Fibroblast of lung (primary cell): ENCODE results near the gene RGS12.

ENCODE experiments used
- EZH2 ChIP-seq: IDR thresholded peaks from 2 replicates; pipeline ENCODE4 v1.5.1; 2012; ENCODE audit warnings: low read length, control low read depth, mild to moderate bottlenecking; ENCODE audit errors: missing control alignments
- TF ChIP-seq, protein P1 (sequence below), 2 donors: IDR thresholded peaks in 1 of 2; conservative IDR thresholded peaks in 1 of 2; 1 replicate in 1 of 2; 2 replicates in 1 of 2; pipeline ENCODE4 v1.5.1; 2011 to 2012; ENCODE audit warnings: low read length in 2 of 2, control low read depth in 1 of 2, inconsistent platforms in 1 of 2, low read depth in 1 of 2, mild to moderate bottlenecking in 1 of 2

DNA sequence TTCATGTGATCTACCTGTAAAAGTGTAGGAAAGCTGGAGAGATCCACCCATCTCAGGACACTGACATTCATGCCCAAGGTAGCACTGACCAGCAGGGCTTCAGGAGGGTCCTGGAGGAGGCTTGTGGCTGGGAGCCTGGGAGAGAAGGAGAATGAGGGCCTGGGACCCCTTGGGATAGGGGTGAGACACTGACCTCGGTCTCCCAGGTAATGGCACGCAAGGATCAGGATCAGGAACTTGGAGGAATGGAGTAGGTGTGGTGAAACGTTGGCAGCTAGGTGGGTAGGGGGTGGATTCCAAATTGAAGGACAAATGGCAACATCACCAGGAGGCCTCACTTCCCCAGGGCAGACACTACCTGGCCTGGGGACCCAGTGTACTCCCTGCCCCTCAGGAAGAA, 12.4 kb upstream of the RGS12 start:
- TF ChIP-seq, protein P1, sequence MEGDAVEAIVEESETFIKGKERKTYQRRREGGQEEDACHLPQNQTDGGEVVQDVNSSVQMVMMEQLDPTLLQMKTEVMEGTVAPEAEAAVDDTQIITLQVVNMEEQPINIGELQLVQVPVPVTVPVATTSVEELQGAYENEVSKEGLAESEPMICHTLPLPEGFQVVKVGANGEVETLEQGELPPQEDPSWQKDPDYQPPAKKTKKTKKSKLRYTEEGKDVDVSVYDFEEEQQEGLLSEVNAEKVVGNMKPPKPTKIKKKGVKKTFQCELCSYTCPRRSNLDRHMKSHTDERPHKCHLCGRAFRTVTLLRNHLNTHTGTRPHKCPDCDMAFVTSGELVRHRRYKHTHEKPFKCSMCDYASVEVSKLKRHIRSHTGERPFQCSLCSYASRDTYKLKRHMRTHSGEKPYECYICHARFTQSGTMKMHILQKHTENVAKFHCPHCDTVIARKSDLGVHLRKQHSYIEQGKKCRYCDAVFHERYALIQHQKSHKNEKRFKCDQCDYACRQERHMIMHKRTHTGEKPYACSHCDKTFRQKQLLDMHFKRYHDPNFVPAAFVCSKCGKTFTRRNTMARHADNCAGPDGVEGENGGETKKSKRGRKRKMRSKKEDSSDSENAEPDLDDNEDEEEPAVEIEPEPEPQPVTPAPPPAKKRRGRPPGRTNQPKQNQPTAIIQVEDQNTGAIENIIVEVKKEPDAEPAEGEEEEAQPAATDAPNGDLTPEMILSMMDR (conservative IDR thresholded peaks at IDR 0.05 in 1 of 2, IDR thresholded peaks at IDR 0.05 in 1 of 2; ENCODE audit: low read depth in 1 of 2, low read length in 2 of 2): no peak
- no peak for TF ChIP-seq EZH2
